HCT116 (cell line): ENCODE measurements around the gene FGGY.

Source experiments
- ATF3 ChIP-seq: IDR thresholded peaks from 2 replicates; pipeline ENCODE4 v1.6.1; 2012
- CEBPB ChIP-seq: IDR thresholded peaks from 2 replicates; pipeline ENCODE4 v1.6.1; 2012; ENCODE audit warnings: low read depth
- CTCF ChIP-seq, 3 experiments: fragments of 200-600 bp in 1 of 3; sonication (generic) in 1 of 3; IDR thresholded peaks in 2 of 3; conservative IDR thresholded peaks in 1 of 3; 2 replicates each; pipeline ENCODE4 v1.5.1; 2012 to 2017; ENCODE audit warnings: low read depth in 2 of 3, low read length in 2 of 3, antibody characterized with exemption in 1 of 3, borderline replicate concordance in 1 of 3, control low read depth in 1 of 3, mild to moderate bottlenecking in 1 of 3, mixed read lengths in 1 of 3, mixed run types in 1 of 3, moderate library complexity in 1 of 3; ENCODE audit not compliant: insufficient read depth in 1 of 3
- FOSL1 ChIP-seq: IDR thresholded peaks from 2 replicates; pipeline ENCODE4 v1.6.1; 2012; ENCODE audit warnings: low read depth
- JUND ChIP-seq: IDR thresholded peaks from 2 replicates; pipeline ENCODE4 v1.6.1; 2012
- MAX ChIP-seq: IDR thresholded peaks from 2 replicates; pipeline ENCODE4 v1.6.1; 2012
- POLR2A ChIP-seq: IDR thresholded peaks from 2 replicates; pipeline ENCODE4 v1.7.0; 2011; ENCODE audit warnings: borderline replicate concordance; ENCODE audit not compliant: insufficient read depth, insufficient read length; ENCODE audit errors: extremely low read depth
- POLR2AphosphoS5 ChIP-seq: IDR thresholded peaks from 2 replicates; pipeline ENCODE4 v1.6.1; 2011; ENCODE audit warnings: mild to moderate bottlenecking, low read depth, low read length, moderate library complexity
- RAD21 ChIP-seq: IDR thresholded peaks from 2 replicates; pipeline ENCODE4 v1.6.1; 2012; ENCODE audit warnings: low read depth, mild to moderate bottlenecking
- SRF ChIP-seq: IDR thresholded peaks from 2 replicates; pipeline ENCODE4 v1.6.1; 2012; ENCODE audit warnings: low read depth
- ZBTB33 ChIP-seq: IDR thresholded peaks from 2 replicates; pipeline ENCODE4 v1.6.1; 2011; ENCODE audit warnings: mild to moderate bottlenecking, low read length, moderate library complexity; ENCODE audit not compliant: insufficient replicate concordance; ENCODE audit errors: extremely low read depth

- TF ChIP-seq FOSL1 (no peak), CTCF (IDR thresholded peaks at IDR 0.05 in 2 of 3, conservative IDR thresholded peaks at IDR 0.05 in 1 of 3; ENCODE audit: borderline replicate concordance in 1 of 3, insufficient read depth in 1 of 3, low read depth in 2 of 3, low read length in 2 of 3) (no peak), SRF (no peak), CEBPB (no peak), POLR2AphosphoS5 (no peak), ZBTB33 (no peak), POLR2A (no peak), RAD21 (no peak), JUND (no peak), ATF3 (no peak), MAX (no peak)
These were observed 10.7 kb downstream of the FGGY start for GRCh38 chr1:59307591-59307990.
